NT2/D1 (cell line): ENCODE results near the gene SS18L1.

Experiments used
- YY1 ChIP-seq: IDR thresholded peaks from 2 replicates; pipeline ENCODE4 v1.6.1; 2011; ENCODE audit not compliant: insufficient read length, insufficient read depth
- ZNF274 ChIP-seq: IDR thresholded peaks from 2 replicates; pipeline ENCODE4 v1.6.1; 2011; ENCODE audit warnings: mild to moderate bottlenecking, low read depth, low read length

DNA sequence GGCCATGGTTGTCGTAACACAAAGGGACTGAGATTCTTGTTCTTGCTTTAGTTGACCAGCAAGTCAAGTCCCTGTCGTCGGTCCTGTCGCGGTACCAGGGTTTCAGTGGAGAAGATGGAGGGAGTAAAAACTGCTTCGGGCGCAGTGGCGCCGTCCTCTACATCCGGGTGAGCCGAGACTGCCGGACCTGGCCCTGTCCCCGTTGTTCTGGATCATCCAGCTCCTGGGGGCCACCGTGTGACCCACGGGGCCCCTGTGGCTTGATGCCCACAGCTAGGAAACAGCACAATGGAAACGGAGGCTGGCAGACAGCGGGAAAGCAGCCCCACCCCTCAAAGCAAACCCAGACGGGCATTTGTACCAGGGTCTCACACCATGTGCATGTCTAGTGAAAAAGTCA lies 54.2 kb downstream of the SS18L1 start:
- no peak for TF ChIP-seq ZNF274
- TF ChIP-seq YY1, result no peak
